A673 (cell line): ENCODE data around the gene DMD.

ENCODE experiments used
- EZH2 ChIP-seq: fragments of 200-600 bp; sonication (generic); IDR thresholded peaks from 2 replicates; pipeline ENCODE4 v1.6.1; 2017; ENCODE audit warnings: borderline replicate concordance, low read depth, mild to moderate bottlenecking, mixed read lengths, antibody characterized with exemption, low read length; ENCODE audit not compliant: poor library complexity, severe bottlenecking
- TF ChIP-seq, protein P1 (sequence below): fragments of 300-800, 200-600 bp; sonication (generic); conservative IDR thresholded peaks from 2 replicates; pipeline ENCODE4 v1.5.1; 2017; ENCODE audit warnings: low read depth, mild to moderate bottlenecking, antibody characterized with exemption, low read length, moderate library complexity, mixed read lengths

DNA sequence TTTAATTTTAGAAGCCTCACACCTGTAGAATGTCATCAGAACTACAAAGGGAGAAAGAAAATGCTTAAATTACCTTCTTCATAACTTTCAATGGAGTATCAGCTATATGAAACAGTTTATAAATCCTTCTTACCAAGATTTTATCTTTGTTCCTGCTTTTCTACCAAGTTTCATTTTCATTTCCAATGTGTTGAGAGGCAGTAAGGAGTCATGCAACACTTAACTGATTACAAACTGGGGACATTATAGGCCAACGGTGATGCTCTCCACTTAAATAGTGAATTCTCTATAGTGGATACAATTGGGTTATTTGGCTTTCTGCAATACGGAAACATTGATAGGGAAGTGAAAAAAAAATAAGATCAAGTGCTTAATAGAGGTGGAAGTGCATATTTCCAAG, 1994.3 kb downstream of the DMD start:
- TF ChIP-seq, protein P1, sequence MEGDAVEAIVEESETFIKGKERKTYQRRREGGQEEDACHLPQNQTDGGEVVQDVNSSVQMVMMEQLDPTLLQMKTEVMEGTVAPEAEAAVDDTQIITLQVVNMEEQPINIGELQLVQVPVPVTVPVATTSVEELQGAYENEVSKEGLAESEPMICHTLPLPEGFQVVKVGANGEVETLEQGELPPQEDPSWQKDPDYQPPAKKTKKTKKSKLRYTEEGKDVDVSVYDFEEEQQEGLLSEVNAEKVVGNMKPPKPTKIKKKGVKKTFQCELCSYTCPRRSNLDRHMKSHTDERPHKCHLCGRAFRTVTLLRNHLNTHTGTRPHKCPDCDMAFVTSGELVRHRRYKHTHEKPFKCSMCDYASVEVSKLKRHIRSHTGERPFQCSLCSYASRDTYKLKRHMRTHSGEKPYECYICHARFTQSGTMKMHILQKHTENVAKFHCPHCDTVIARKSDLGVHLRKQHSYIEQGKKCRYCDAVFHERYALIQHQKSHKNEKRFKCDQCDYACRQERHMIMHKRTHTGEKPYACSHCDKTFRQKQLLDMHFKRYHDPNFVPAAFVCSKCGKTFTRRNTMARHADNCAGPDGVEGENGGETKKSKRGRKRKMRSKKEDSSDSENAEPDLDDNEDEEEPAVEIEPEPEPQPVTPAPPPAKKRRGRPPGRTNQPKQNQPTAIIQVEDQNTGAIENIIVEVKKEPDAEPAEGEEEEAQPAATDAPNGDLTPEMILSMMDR, result no peak
- TF ChIP-seq EZH2, result no peak
